Esophagus squamous epithelium (tissue), 4 donors: ENCODE measurements around the gene PAX8.

Experiments
- POLR2A ChIP-seq, 4 donors: fragments of 450-650 bp; IDR thresholded peaks; one replicate each; pipeline ENCODE4 v1.6.1; 2017; ENCODE audit warnings: antibody characterized with exemption in 4 of 4, mild to moderate bottlenecking in 4 of 4, moderate library complexity in 3 of 4
- TF ChIP-seq, protein P1 (sequence below), 6 experiments: fragments of 450-650 bp in 4 of 6; fragments of 200-600 bp in 2 of 6; sonication (generic) in 2 of 6; IDR thresholded peaks; one replicate each; pipeline ENCODE4 v1.5.1; 2016 to 2019; ENCODE audit warnings: antibody characterized with exemption in 6 of 6, mild to moderate bottlenecking in 4 of 6, moderate library complexity in 4 of 6

DNA sequence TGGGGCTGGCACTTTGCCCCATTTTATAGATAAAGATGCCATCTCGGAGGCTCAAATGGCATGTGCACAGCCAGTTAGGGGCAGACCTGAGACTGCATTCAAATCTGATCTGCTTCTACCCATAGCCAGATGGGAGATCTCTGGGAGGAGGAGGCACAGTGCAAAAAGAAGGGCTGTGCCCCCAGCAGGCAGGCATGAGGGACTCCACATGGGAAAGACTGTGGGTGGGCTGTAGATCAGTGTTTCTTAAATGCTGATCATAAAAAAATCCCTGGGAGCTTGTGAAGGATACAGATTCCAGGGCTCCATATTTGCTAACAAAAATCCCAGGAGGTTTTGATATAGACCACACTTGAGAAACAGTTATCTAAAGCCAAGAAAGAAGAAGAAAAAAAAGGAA is 15.2 kb downstream of the PAX8 start:
- TF ChIP-seq, protein P1, sequence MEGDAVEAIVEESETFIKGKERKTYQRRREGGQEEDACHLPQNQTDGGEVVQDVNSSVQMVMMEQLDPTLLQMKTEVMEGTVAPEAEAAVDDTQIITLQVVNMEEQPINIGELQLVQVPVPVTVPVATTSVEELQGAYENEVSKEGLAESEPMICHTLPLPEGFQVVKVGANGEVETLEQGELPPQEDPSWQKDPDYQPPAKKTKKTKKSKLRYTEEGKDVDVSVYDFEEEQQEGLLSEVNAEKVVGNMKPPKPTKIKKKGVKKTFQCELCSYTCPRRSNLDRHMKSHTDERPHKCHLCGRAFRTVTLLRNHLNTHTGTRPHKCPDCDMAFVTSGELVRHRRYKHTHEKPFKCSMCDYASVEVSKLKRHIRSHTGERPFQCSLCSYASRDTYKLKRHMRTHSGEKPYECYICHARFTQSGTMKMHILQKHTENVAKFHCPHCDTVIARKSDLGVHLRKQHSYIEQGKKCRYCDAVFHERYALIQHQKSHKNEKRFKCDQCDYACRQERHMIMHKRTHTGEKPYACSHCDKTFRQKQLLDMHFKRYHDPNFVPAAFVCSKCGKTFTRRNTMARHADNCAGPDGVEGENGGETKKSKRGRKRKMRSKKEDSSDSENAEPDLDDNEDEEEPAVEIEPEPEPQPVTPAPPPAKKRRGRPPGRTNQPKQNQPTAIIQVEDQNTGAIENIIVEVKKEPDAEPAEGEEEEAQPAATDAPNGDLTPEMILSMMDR (IDR thresholded peaks at IDR 0.05) = no peak
- no peak for TF ChIP-seq POLR2A (IDR thresholded peaks at IDR 0.05)
